H9 (cell line): ENCODE measurements around the gene OR2S2. TPM values are rescaled to one million over a fixed set of nuclear protein-coding genes. Genes with fewer than 3 reads are reported as not detected.

ENCODE experiments used
- DNase-seq: peaks from one replicate; pipeline ENCODE4 v3.0.0-alpha.2; 2017
- H2AFZ ChIP-seq: one replicate; pipeline ENCODE4 v1.6.1; 2013; ENCODE audit warnings: mild to moderate bottlenecking, low read length, control low read depth, moderate library complexity
- H2AK5ac ChIP-seq: 2 replicates; pipeline ENCODE4 v1.6.1; 2013; ENCODE audit warnings: low read length, control low read depth, mixed read lengths; ENCODE audit not compliant: insufficient read length
- H2BK120ac ChIP-seq: one replicate; pipeline ENCODE4 v1.6.1; 2013; ENCODE audit warnings: low read depth, mild to moderate bottlenecking, low read length, control low read depth, inconsistent platforms; ENCODE audit not compliant: poor library complexity, severe bottlenecking
- H2BK12ac ChIP-seq: 2 replicates; pipeline ENCODE4 v1.6.1; 2013; ENCODE audit warnings: low read length, control low read depth, mixed read lengths, low read depth; ENCODE audit not compliant: insufficient read length
- H2BK15ac ChIP-seq: 2 replicates; pipeline ENCODE4 v1.6.1; 2013; ENCODE audit warnings: low read depth, low read length, control low read depth
- H2BK20ac ChIP-seq: one replicate; pipeline ENCODE4 v1.6.1; 2013; ENCODE audit warnings: low read depth, mild to moderate bottlenecking, low read length, control low read depth, inconsistent platforms; ENCODE audit not compliant: poor library complexity, severe bottlenecking
- H2BK5ac ChIP-seq: 2 replicates; pipeline ENCODE4 v1.6.1; 2013; ENCODE audit warnings: low read length, control low read depth, mixed read lengths; ENCODE audit not compliant: insufficient read length
- H3K14ac ChIP-seq: 2 replicates; pipeline ENCODE4 v1.6.1; 2013; ENCODE audit warnings: low read length, control low read depth; ENCODE audit not compliant: insufficient read depth
- H3K18ac ChIP-seq: 2 replicates; pipeline ENCODE4 v1.6.1; 2013; ENCODE audit warnings: low read depth, mild to moderate bottlenecking, mixed read lengths, low read length, control low read depth; ENCODE audit not compliant: insufficient read length
- H3K23ac ChIP-seq: 2 replicates; pipeline ENCODE4 v1.6.1; 2013; ENCODE audit warnings: low read length, control low read depth, mixed read lengths, low read depth; ENCODE audit not compliant: insufficient read length
- H3K23me2 ChIP-seq: 2 replicates; pipeline ENCODE4 v1.6.1; 2013; ENCODE audit warnings: low read depth, mild to moderate bottlenecking, mixed read lengths, low read length, control low read depth; ENCODE audit not compliant: insufficient read length, poor library complexity, severe bottlenecking
- H3K27ac ChIP-seq: 2 replicates; pipeline ENCODE4 v1.5.1; 2013; ENCODE audit warnings: low read length, control low read depth, mixed read lengths, low read depth; ENCODE audit not compliant: insufficient read length
- H3K27me3 ChIP-seq: 2 replicates; pipeline ENCODE4 v1.6.1; 2013; ENCODE audit warnings: low read length, control low read depth, inconsistent platforms; ENCODE audit not compliant: insufficient read depth
- H3K4ac ChIP-seq: 2 replicates; pipeline ENCODE4 v1.6.1; 2013; ENCODE audit warnings: low read depth, mild to moderate bottlenecking, control low read depth, inconsistent platforms, low read length, moderate library complexity
- H3K4me1 ChIP-seq: 2 replicates; pipeline ENCODE4 v1.6.1; 2013; ENCODE audit warnings: low read length, control low read depth, inconsistent platforms; ENCODE audit not compliant: insufficient read depth
- H3K4me2 ChIP-seq: 2 replicates; pipeline ENCODE4 v1.6.1; 2013; ENCODE audit warnings: low read length, control low read depth, mixed read lengths; ENCODE audit not compliant: insufficient read length, insufficient read depth
- H3K56ac ChIP-seq: 2 replicates; pipeline ENCODE4 v1.6.1; 2013; ENCODE audit warnings: low read depth, mild to moderate bottlenecking, mixed read lengths, low read length, control low read depth; ENCODE audit not compliant: insufficient read length
- H3K79me1 ChIP-seq: 2 replicates; pipeline ENCODE4 v1.6.1; 2013; ENCODE audit warnings: low read depth, mild to moderate bottlenecking, moderate library complexity, low read length, control low read depth, inconsistent platforms; ENCODE audit not compliant: insufficient read depth, poor library complexity, severe bottlenecking
- H3K79me2 ChIP-seq: 2 replicates; pipeline ENCODE4 v1.6.1; 2013; ENCODE audit warnings: low read length, control low read depth, inconsistent platforms; ENCODE audit not compliant: insufficient read depth
- H3K9ac ChIP-seq: 2 replicates; pipeline ENCODE4 v1.6.1; 2013; ENCODE audit warnings: low read length, control low read depth, mixed read lengths; ENCODE audit not compliant: insufficient read length; ENCODE audit errors: extremely low read depth
- H3K9me3 ChIP-seq: one replicate; pipeline ENCODE4 v1.6.1; 2013; ENCODE audit warnings: low read depth, low read length, inconsistent platforms; ENCODE audit not compliant: control insufficient read depth
- H3T11ph ChIP-seq: one replicate; pipeline ENCODE4 v1.6.1; 2013; ENCODE audit warnings: mild to moderate bottlenecking, low read length, control low read depth, inconsistent platforms
- H4K20me1 ChIP-seq: one replicate; pipeline ENCODE4 v1.6.1; 2013; ENCODE audit not compliant: control insufficient read depth, insufficient read length, insufficient read depth
- H4K5ac ChIP-seq: 2 replicates; pipeline ENCODE4 v1.6.1; 2013; ENCODE audit warnings: low read depth, mild to moderate bottlenecking, mixed read lengths, low read length, control low read depth; ENCODE audit not compliant: insufficient read length
- H4K8ac ChIP-seq: replicated peaks from 2 replicates; pipeline ENCODE4 v1.6.1; 2013; ENCODE audit warnings: low read length, control low read depth, mixed read lengths, low read depth; ENCODE audit not compliant: insufficient read length
- H4K91ac ChIP-seq: 2 replicates; pipeline ENCODE4 v1.6.1; 2013; ENCODE audit warnings: low read depth, mild to moderate bottlenecking, moderate library complexity, mixed read lengths, low read length, control low read depth; ENCODE audit not compliant: insufficient read length
- H3K27ac Mint-ChIP-seq, 3 experiments: 2 replicates in 2 of 3; 3 replicates in 1 of 3; pipeline ENCODE4 v1.8.0; 2020 to 2021; ENCODE audit warnings: mixed read lengths in 3 of 3, mild to moderate bottlenecking in 1 of 3, moderate library complexity in 1 of 3
- H3K27me3 Mint-ChIP-seq: 2 replicates; pipeline ENCODE4 v1.8.0; 2021; ENCODE audit warnings: low read depth, mild to moderate bottlenecking, moderate library complexity, mixed read lengths
- H3K36me3 Mint-ChIP-seq, 3 experiments: 2 replicates in 2 of 3; 3 replicates in 1 of 3; pipeline ENCODE4 v1.8.0; 2020 to 2021; ENCODE audit warnings: low read depth in 3 of 3, mixed read lengths in 3 of 3; ENCODE audit not compliant: insufficient read depth in 1 of 3
- H3K4me1 Mint-ChIP-seq, 2 experiments: 2 replicates each; pipeline ENCODE4 v1.8.0; 2020; ENCODE audit warnings: mixed read lengths in 2 of 2
- H3K4me3 Mint-ChIP-seq, 2 experiments: 2 replicates in 1 of 2; 3 replicates in 1 of 2; pipeline ENCODE4 v1.8.0; 2020 to 2021; ENCODE audit warnings: mild to moderate bottlenecking in 2 of 2, mixed read lengths in 2 of 2, moderate library complexity in 1 of 2
- H3K9me3 Mint-ChIP-seq, 2 experiments: 2 replicates in 1 of 2; 3 replicates in 1 of 2; pipeline ENCODE4 v1.8.0; 2020; ENCODE audit warnings: mild to moderate bottlenecking in 2 of 2, mixed read lengths in 2 of 2, moderate library complexity in 1 of 2
- CTCF ChIP-seq: fragments of 200-600 bp; sonication (generic); conservative IDR thresholded peaks from 3 replicates; pipeline ENCODE4 v1.8.0; 2021; ENCODE audit warnings: antibody characterized with exemption, mild to moderate bottlenecking
- WGBS: extraction: QIAGEN DNeasy Blood & Tissue Kit; methylation state at CpG from one replicate; pipeline ENCODE4 v1.1.7; 2013; ENCODE audit warnings: missing lambda C conversion rate, low lambda C conversion rate, mixed read lengths; ENCODE audit not compliant: insufficient read length; ENCODE audit errors: extremely low coverage; 5-methylcytosine and 5-hydroxymethylcytosine counted together
- total RNA-seq: library from RNA; stranded (reverse); gene quantifications from 2 replicates; pipeline ENCODE4 v1.2.1, GENCODE V29; 2021

OR2S2 gene
- total RNA-seq, 1 experiment from 2014 or later = not detected

DNA sequence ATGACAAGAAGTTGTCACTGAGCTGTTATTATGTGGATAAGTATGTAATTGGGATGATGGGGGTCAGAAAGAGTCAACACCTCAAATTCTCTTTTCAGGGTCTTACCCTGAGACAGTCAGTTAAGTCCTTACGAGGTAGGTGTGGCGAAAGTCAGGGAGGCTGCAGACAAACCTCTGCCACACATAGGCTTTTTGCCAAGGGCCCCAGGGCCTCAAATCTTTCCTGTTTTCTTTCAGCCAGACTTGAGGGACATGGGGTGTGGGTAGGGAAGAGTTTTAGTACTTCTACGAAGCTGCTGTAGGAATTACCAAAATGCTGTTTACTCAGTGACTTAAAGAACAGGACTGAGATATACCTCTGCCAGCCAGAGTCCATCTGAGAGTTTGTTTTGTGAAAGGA is 13.8 kb downstream of the OR2S2 start:
- Histone ChIP-seq H2BK5ac (no peak overlapping the region), H2AFZ (no peak overlapping the region), H4K20me1 (no peaks in the 10 kb centered on the region), H3T11ph (no peak overlapping the region), H3K9me3 (no peaks in the 10 kb centered on the region), H2BK120ac (no peak overlapping the region), H4K91ac (no peak overlapping the region), H4K8ac (no peak overlapping the region), H4K5ac (no peak overlapping the region), H3K56ac (no peak overlapping the region), H3K79me1 (no peaks in the 10 kb centered on the region), H2AK5ac (no peak overlapping the region), H2BK15ac (no peak overlapping the region), H3K9ac (no peak overlapping the region), H3K23ac (no peak overlapping the region), H2BK12ac (no peak overlapping the region), H3K18ac (no peak overlapping the region), H3K14ac (no peak overlapping the region), H2BK20ac (no peak overlapping the region), H3K79me2 (no peaks in the 10 kb centered on the region), H3K4me1 (peaks cover 3% of the 10 kb centered on the region; the same call in 1 of the 2 replicates), H3K4ac (no peak overlapping the region), H3K23me2 (no peaks in the 10 kb centered on the region), H3K27me3 (no peaks in the 10 kb centered on the region; the same call in 1 of the 2 replicates), H3K27ac (no peak overlapping the region), H3K4me2 (no peak overlapping the region)
- no peak for TF ChIP-seq CTCF
- H3K4me3 Mint-ChIP-seq = no peak overlapping the region
- H3K4me1 Mint-ChIP-seq = peaks cover 2 to 7% of the 10 kb centered on the region in 2 experiments
- H3K9me3 Mint-ChIP-seq = peaks cover 3 to 9% of the 10 kb centered on the region in 2 experiments; a peak in 4 of 5 replicates
- no CpG with 5 or more reads among the region's 3 CpGs for WGBS
- H3K27me3 Mint-ChIP-seq = peaks cover 72% of the 10 kb centered on the region
- H3K27ac Mint-ChIP-seq = no peak overlapping the region
- no peak for DNase-seq
- H3K36me3 Mint-ChIP-seq = peaks cover 0 to 5% (median 2%) of the 10 kb centered on the region in 3 experiments; a peak in 3 of 7 replicates
